A549 (cell line): ENCODE data around the gene CDIPT. TPM values are rescaled to one million over a fixed set of nuclear protein-coding genes. Genes with fewer than 3 reads are reported as not detected.

Experiments
- ATAC-seq, 2 experiments: fragments of 200-7000 bp in 1 of 2; fragments of >200 bp in 1 of 2; cut with Nextera tagmentation in 1 of 2; cut with Tn5 transposase in 1 of 2; 3 replicates each; pipeline versions ENCODE4 v1.8.0 to v1.9.1; 2018 to 2020; ENCODE audit warnings: mild to moderate bottlenecking in 1 of 2, moderate library complexity in 1 of 2
- CTCF ChIA-PET: fragments of 300-600 bp; sonication (Branson Sonifier 250); formaldehyde crosslinking; extraction: SDS; loops from one replicate; lab custom pipeline; 2021; ENCODE audit warnings: antibody characterized with exemption, inconsistent platforms; lab: Yijun Ruan, JAX
- POLR2A ChIA-PET: fragments of 350-600 bp; formaldehyde crosslinking; extraction: SDS; loops from one replicate; lab custom pipeline; 2021; ENCODE audit warnings: antibody characterized with exemption, inconsistent platforms; lab: Yijun Ruan, JAX
- DNase-seq, 2 experiments: peaks; one replicate each; pipeline versions ENCODE4 v3.0.0 to v3.0.0-alpha.2; 2011 to 2016; ENCODE audit warnings: low read depth in 1 of 2, low spot score in 1 of 2
- FAIRE-seq: peaks from 2 replicates; lab custom pipeline; 2011; peaks lifted over from hg19 to GRCh38; lab: Jason Lieb, UNC
- H3K27ac ChIP-seq, 2 experiments: fragments of >200 bp; sonication (Bioruptor Twin); formaldehyde crosslinking; 3 replicates each; pipeline ENCODE4 v1.5.1; 2016 to 2017
- H3K4me1 ChIP-seq: fragments of >200 bp; sonication (Bioruptor Twin); formaldehyde crosslinking; 3 replicates; pipeline ENCODE4 v1.6.1; 2016
- H3K4me2 ChIP-seq: fragments of >200 bp; sonication (Bioruptor Twin); formaldehyde crosslinking; 3 replicates; pipeline ENCODE4 v1.6.1; 2016
- H3K4me3 ChIP-seq: fragments of >200 bp; sonication (Bioruptor Twin); formaldehyde crosslinking; 3 replicates; pipeline ENCODE4 v1.5.1; 2016
- H3K9me3 ChIP-seq: fragments of >200 bp; sonication (Bioruptor Twin); formaldehyde crosslinking; 3 replicates; pipeline ENCODE4 v1.6.1; 2016
- CBX2 ChIP-seq: fragments of 200-600 bp; sonication (generic); IDR thresholded peaks from 2 replicates; pipeline ENCODE4 v1.6.1; 2016; ENCODE audit warnings: low read depth, mild to moderate bottlenecking, borderline replicate concordance
- CBX8 ChIP-seq: fragments of 200-600 bp; sonication (generic); IDR thresholded peaks from 2 replicates; pipeline ENCODE4 v1.6.1; 2016
- HOXA7 ChIP-seq: fragments of 250-450 bp; sonication (Bioruptor Pico); IDR thresholded peaks from 2 replicates; pipeline ENCODE4 v1.5.0; 2020; ENCODE audit warnings: mild to moderate bottlenecking, moderate library complexity
- HOXB13 ChIP-seq: fragments of 250-450 bp; sonication (Bioruptor Pico); IDR thresholded peaks from 2 replicates; pipeline ENCODE4 v1.5.0; 2020; ENCODE audit warnings: low read depth, mild to moderate bottlenecking, moderate library complexity
- KDM1A ChIP-seq: fragments of 200-600 bp; sonication (generic); IDR thresholded peaks from 2 replicates; pipeline ENCODE4 v1.6.1; 2016; ENCODE audit warnings: low read depth, mild to moderate bottlenecking
- MAZ ChIP-seq: fragments of 150-350 bp; IDR thresholded peaks from 2 replicates; pipeline ENCODE4 v1.6.1; 2014; ENCODE audit warnings: antibody characterized with exemption, low read depth, low read length, borderline replicate concordance
- NFE2L2 ChIP-seq: fragments of 150-350 bp; conservative IDR thresholded peaks from 2 replicates; pipeline ENCODE4 v1.6.1; 2014; ENCODE audit warnings: low read length
- PBX3 ChIP-seq: IDR thresholded peaks from 2 replicates; pipeline ENCODE4 v1.6.1; 2012
- PHF8 ChIP-seq: fragments of 200-600 bp; sonication (generic); IDR thresholded peaks from 2 replicates; pipeline ENCODE4 v1.6.1; 2016; ENCODE audit warnings: low read depth, mild to moderate bottlenecking, antibody characterized with exemption, moderate library complexity, borderline replicate concordance
- RFX5 ChIP-seq: fragments of 450-650 bp; IDR thresholded peaks from 2 replicates; pipeline ENCODE4 v1.7.1; 2014; ENCODE audit warnings: antibody characterized with exemption, mild to moderate bottlenecking, moderate library complexity
- SMC3 ChIP-seq: fragments of >200 bp; sonication (Bioruptor Twin); formaldehyde crosslinking; IDR thresholded peaks from 3 replicates; pipeline ENCODE4 v1.6.1; 2018; ENCODE audit warnings: inconsistent platforms
- TP53 ChIP-seq: fragments of 250-450 bp; sonication (Bioruptor Pico); IDR thresholded peaks from 2 replicates; pipeline ENCODE4 v1.5.0; 2021; ENCODE audit warnings: mild to moderate bottlenecking, moderate library complexity
- USF2 ChIP-seq: fragments of 450-650 bp; IDR thresholded peaks from 2 replicates; pipeline ENCODE4 v1.6.1; 2014; ENCODE audit warnings: antibody characterized with exemption
- WGBS: methylation state at CpG from one replicate; pipeline ENCODE4 v1.1.6; 2017; ENCODE audit errors: missing lambda C conversion rate; 5-methylcytosine and 5-hydroxymethylcytosine counted together
- polyA plus RNA-seq, 4 experiments: library from polyadenylated mRNA; depleted of rRNA in 3 of 4; stranded (reverse); fragments of >200 nt; fragmentation: RNase III in 1 of 4; extraction: RNeasy Plus Mini Kit Qiagen cat#74134 plus additional on column Dnase treatment in 1 of 4; gene quantifications; 2 replicates in 3 of 4; 3 replicates in 1 of 4; pipeline ENCODE4 v1.2.3, GENCODE V29; 2011 to 2017
- TF ChIP-seq, protein P1 (sequence below): fragments of >200 bp; sonication (Bioruptor Twin); formaldehyde crosslinking; IDR thresholded peaks from 3 replicates; pipeline ENCODE4 v1.5.1; 2016
- TF ChIP-seq, protein P2 (sequence below): fragments of 200-600 bp; sonication (generic); IDR thresholded peaks from 2 replicates; pipeline ENCODE4 v1.6.1; 2016; ENCODE audit warnings: antibody characterized with exemption, mild to moderate bottlenecking, moderate library complexity
- TF ChIP-seq, protein P3 (sequence below): IDR thresholded peaks from 2 replicates; pipeline ENCODE4 v1.6.1; 2012
- TF ChIP-seq, protein P4 (sequence below): IDR thresholded peaks from 2 replicates; pipeline ENCODE4 v1.6.1; 2012; ENCODE audit warnings: low read depth, borderline replicate concordance
- TF ChIP-seq, protein P5 (sequence below): fragments of 150-350 bp; IDR thresholded peaks from 2 replicates; pipeline ENCODE4 v1.6.1; 2014; ENCODE audit warnings: low read depth, mild to moderate bottlenecking, low read length

CDIPT gene
- polyA plus RNA-seq, 2 of the 4 experiments (the other 2 are of a cell fraction): 64.0 to 72.1 TPM

DNA sequence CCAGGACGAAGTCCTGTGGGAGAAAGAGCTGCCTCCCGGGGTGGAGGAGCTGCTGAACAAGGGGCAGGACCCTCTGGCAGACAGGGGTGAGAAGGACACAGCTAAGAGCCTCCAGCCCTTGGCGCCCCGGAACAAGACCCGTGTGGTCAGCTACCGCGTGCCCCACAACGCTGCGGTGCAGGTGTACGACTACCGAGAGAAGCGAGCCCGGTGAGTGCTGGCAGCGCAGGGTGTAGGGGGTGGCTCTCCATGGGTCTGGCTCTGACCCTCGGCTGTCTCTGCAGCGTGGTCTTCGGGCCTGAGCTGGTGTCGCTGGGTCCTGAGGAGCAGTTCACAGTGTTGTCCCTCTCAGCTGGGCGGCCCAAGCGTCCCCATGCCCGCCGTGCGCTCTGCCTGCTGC, 21.4 kb downstream of the CDIPT start:
- Histone ChIP-seq H3K4me1 (no peaks in the 10 kb centered on the region), H3K4me3 (no peak overlapping the region), H3K4me2 (no peak overlapping the region), H3K9me3 (no peaks in the 10 kb centered on the region)
- WGBS: 93% methylated on average over 23 of the region's 23 CpGs
- TF ChIP-seq PBX3 (no peak), MAZ (no peak), SMC3 (no peak), CBX8 (no peak), RFX5 (no peak)
- TF ChIP-seq, protein P1, sequence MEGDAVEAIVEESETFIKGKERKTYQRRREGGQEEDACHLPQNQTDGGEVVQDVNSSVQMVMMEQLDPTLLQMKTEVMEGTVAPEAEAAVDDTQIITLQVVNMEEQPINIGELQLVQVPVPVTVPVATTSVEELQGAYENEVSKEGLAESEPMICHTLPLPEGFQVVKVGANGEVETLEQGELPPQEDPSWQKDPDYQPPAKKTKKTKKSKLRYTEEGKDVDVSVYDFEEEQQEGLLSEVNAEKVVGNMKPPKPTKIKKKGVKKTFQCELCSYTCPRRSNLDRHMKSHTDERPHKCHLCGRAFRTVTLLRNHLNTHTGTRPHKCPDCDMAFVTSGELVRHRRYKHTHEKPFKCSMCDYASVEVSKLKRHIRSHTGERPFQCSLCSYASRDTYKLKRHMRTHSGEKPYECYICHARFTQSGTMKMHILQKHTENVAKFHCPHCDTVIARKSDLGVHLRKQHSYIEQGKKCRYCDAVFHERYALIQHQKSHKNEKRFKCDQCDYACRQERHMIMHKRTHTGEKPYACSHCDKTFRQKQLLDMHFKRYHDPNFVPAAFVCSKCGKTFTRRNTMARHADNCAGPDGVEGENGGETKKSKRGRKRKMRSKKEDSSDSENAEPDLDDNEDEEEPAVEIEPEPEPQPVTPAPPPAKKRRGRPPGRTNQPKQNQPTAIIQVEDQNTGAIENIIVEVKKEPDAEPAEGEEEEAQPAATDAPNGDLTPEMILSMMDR: no peak
- TF ChIP-seq, protein P2, sequence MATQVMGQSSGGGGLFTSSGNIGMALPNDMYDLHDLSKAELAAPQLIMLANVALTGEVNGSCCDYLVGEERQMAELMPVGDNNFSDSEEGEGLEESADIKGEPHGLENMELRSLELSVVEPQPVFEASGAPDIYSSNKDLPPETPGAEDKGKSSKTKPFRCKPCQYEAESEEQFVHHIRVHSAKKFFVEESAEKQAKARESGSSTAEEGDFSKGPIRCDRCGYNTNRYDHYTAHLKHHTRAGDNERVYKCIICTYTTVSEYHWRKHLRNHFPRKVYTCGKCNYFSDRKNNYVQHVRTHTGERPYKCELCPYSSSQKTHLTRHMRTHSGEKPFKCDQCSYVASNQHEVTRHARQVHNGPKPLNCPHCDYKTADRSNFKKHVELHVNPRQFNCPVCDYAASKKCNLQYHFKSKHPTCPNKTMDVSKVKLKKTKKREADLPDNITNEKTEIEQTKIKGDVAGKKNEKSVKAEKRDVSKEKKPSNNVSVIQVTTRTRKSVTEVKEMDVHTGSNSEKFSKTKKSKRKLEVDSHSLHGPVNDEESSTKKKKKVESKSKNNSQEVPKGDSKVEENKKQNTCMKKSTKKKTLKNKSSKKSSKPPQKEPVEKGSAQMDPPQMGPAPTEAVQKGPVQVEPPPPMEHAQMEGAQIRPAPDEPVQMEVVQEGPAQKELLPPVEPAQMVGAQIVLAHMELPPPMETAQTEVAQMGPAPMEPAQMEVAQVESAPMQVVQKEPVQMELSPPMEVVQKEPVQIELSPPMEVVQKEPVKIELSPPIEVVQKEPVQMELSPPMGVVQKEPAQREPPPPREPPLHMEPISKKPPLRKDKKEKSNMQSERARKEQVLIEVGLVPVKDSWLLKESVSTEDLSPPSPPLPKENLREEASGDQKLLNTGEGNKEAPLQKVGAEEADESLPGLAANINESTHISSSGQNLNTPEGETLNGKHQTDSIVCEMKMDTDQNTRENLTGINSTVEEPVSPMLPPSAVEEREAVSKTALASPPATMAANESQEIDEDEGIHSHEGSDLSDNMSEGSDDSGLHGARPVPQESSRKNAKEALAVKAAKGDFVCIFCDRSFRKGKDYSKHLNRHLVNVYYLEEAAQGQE: no peak
- TF ChIP-seq, protein P3, sequence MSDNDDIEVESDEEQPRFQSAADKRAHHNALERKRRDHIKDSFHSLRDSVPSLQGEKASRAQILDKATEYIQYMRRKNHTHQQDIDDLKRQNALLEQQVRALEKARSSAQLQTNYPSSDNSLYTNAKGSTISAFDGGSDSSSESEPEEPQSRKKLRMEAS: no peak
- TF ChIP-seq, all 56 proteins: peak for 0
- DNase-seq: no peak
- no peak for ATAC-seq
- POLR2A ChIA-PET: no interaction called here
- CTCF ChIA-PET: interaction anchor here (0.6 to 26.2 kb wide), 7 partner anchors 14 to 1368 kb away, joined by 3 to 568 read pairs (median 3); partner anchors contain the start of genes ASPHD1, MAZ, MVP and PAGR1
- FAIRE-seq: no peak
- H3K27ac ChIP-seq: no peak overlapping the region

DNA sequence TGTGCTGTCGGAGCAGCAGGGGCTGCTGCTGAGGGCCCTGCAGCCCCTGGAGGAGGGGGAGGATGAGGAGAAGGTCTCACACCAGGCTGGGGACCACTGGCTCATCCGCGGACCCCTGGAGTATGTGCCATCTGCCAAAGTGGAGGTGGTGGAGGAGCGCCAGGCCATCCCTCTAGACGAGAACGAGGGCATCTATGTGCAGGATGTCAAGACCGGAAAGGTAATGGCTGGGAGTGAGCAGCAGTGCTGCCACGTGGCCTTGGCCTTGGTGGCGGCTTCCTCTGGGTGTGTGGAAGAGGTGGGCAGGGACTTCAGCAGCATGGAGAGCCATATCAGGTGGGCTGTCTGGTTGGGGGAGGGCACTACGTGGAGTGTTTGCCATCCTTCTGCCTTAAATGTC, 22.8 kb downstream of the CDIPT start:
- ChIA-PET CTCF (interaction anchor here (1.1 to 26.2 kb wide), 3 partner anchors 8 to 165 kb away, joined by 3 to 568 read pairs (median 53); partner anchors contain the start of genes MAZ, MVP, PAGR1 and PRRT2), POLR2A (interaction anchor here (0.7 kb wide), 1 partner anchor 15 kb away, joined by 6 read pairs; no protein-coding TSS in a partner anchor)
- no peak for ATAC-seq
- Histone ChIP-seq H3K27ac (no peak overlapping the region), H3K9me3 (no peaks in the 10 kb centered on the region), H3K4me1 (peaks cover 8% of the 10 kb centered on the region), H3K4me3 (no peak overlapping the region), H3K4me2 (no peak overlapping the region)
- WGBS: 94% methylated on average over 9 of the region's 10 CpGs
- no peak for DNase-seq
- TF ChIP-seq HOXA7 (no peak), NFE2L2 (no peak), KDM1A (no peak), TP53 (CRISPR knock-in tag) (no peak)
- no peak for FAIRE-seq

DNA sequence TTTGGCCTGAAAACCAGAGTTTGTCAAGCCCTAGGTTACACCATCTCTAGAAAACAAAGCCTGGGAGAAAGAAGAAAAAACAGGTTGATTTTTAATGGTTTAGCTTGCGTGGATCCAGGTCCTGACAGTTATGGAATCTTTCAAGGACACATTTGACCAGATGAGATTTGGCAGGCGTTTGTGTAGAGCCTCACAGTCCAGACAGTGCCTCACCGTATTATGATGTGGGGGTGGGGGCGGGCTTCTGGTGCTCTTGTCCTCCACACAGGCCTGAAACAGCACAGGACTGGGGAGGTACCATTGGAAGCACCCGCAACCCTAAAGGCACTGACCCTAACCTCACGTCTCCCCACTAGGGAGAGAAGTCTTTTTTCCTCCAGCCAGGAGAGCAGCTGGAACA, 23.2 kb downstream of the CDIPT start:
- no peak overlapping the region for H3K4me3 ChIP-seq
- ChIA-PET POLR2A (interaction anchor here (0.7 kb wide), 1 partner anchor 14 kb away, joined by 6 read pairs; no protein-coding TSS in a partner anchor), CTCF (interaction anchor here (7.6 to 26.2 kb wide), 2 partner anchors 9 to 22 kb away, joined by 53 to 568 read pairs; partner anchors contain the start of genes MAZ, MVP, PAGR1 and PRRT2)
- ATAC-seq: no peak
- peaks cover 12% of the 10 kb centered on the region for H3K4me1 ChIP-seq
- no peak overlapping the region for H3K27ac ChIP-seq
- FAIRE-seq: no peak
- no peak for DNase-seq
- no peak overlapping the region for H3K4me2 ChIP-seq
- H3K9me3 ChIP-seq: no peaks in the 10 kb centered on the region
- WGBS: 96% methylated on average over 6 of the region's 6 CpGs
- TF ChIP-seq HOXA7: no peak
- TF ChIP-seq CBX2: no peak
- TF ChIP-seq, protein P4, sequence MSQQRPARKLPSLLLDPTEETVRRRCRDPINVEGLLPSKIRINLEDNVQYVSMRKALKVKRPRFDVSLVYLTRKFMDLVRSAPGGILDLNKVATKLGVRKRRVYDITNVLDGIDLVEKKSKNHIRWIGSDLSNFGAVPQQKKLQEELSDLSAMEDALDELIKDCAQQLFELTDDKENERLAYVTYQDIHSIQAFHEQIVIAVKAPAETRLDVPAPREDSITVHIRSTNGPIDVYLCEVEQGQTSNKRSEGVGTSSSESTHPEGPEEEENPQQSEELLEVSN: no peak
- TF ChIP-seq USF2: no peak
- no peak for TF ChIP-seq PHF8
- no peak for TF ChIP-seq HOXB13 (CRISPR knock-in tag)
- TF ChIP-seq, protein P5, sequence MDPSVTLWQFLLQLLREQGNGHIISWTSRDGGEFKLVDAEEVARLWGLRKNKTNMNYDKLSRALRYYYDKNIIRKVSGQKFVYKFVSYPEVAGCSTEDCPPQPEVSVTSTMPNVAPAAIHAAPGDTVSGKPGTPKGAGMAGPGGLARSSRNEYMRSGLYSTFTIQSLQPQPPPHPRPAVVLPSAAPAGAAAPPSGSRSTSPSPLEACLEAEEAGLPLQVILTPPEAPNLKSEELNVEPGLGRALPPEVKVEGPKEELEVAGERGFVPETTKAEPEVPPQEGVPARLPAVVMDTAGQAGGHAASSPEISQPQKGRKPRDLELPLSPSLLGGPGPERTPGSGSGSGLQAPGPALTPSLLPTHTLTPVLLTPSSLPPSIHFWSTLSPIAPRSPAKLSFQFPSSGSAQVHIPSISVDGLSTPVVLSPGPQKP: no peak
- no peak for TF ChIP-seq NFE2L2
